ENCODE data around the gene CASKIN1.

Gene CASKIN1

DNA sequence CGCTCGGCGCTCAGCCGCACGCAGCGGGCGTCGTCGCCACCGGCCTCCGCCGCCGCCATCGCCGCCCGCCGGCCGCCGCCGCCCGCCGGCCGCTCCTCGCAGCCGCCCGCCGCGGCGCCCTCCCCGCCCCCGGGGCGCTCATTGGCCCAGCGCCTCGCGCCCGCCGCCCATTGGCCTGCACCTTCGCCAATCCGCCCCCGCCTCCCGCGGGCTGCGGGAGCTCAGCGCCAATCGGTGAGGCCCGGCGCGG, 18.2 kb upstream of the CASKIN1 start, which contains the start of gene PGP:
Gene PGP, minus strand, starts transcription at position 122 of the 250 bp plus-strand sequence. Its CDS starts 63 bp downstream, at position 59.
- Histone ChIP-seq H3K4me3 (ENCODE audit: insufficient read depth, low read length, poor library complexity, severe bottlenecking) (peak within 1 kb of the TSS; percentile 99), H2AFZ (ENCODE audit: low read depth, low read length, severe bottlenecking) (peak within 1 kb of the TSS; percentile 83), H3K79me2 (ENCODE audit: insufficient read depth, low read length) (peaks cover 18% of the 10 kb centered on the region), H3K27ac (ENCODE audit: low read depth, low read length) (peak within 1 kb of the TSS; percentile 80), H3F3A (ENCODE audit: insufficient read depth) (peaks cover 16% of the 10 kb centered on the region; the same call in 1 of the 2 replicates), H3K4me2 (ENCODE audit: low read depth, low read length, poor library complexity, severe bottlenecking) (peak within 1 kb of the TSS; percentile 77), H3K36me3 (ENCODE audit: low read length) (no peaks in the 10 kb centered on the region), H3K27me3 (ENCODE audit: low read length) (no peaks in the 10 kb centered on the region), H3K9me2 (replicated peaks; ENCODE audit: insufficient read depth, low read length) (no peaks in the 10 kb centered on the region), H3K9ac (ENCODE audit: low read length) (peak within 1 kb of the TSS; percentile 98), H4K20me1 (ENCODE audit: low read depth, low read length) (no peaks in the 10 kb centered on the region), H3K9me3 (ENCODE audit: insufficient read depth, low read length) (no peaks in the 10 kb centered on the region)
- TF ChIP-seq, protein P1, sequence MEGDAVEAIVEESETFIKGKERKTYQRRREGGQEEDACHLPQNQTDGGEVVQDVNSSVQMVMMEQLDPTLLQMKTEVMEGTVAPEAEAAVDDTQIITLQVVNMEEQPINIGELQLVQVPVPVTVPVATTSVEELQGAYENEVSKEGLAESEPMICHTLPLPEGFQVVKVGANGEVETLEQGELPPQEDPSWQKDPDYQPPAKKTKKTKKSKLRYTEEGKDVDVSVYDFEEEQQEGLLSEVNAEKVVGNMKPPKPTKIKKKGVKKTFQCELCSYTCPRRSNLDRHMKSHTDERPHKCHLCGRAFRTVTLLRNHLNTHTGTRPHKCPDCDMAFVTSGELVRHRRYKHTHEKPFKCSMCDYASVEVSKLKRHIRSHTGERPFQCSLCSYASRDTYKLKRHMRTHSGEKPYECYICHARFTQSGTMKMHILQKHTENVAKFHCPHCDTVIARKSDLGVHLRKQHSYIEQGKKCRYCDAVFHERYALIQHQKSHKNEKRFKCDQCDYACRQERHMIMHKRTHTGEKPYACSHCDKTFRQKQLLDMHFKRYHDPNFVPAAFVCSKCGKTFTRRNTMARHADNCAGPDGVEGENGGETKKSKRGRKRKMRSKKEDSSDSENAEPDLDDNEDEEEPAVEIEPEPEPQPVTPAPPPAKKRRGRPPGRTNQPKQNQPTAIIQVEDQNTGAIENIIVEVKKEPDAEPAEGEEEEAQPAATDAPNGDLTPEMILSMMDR (IDR thresholded peaks at IDR 0.05; ENCODE audit: insufficient read depth, low read length, poor library complexity, severe bottlenecking) = no peak
- no peak for TF ChIP-seq EZH2phosphoT487 (conservative IDR thresholded peaks at IDR 0.05; ENCODE audit: low read length)

DNA sequence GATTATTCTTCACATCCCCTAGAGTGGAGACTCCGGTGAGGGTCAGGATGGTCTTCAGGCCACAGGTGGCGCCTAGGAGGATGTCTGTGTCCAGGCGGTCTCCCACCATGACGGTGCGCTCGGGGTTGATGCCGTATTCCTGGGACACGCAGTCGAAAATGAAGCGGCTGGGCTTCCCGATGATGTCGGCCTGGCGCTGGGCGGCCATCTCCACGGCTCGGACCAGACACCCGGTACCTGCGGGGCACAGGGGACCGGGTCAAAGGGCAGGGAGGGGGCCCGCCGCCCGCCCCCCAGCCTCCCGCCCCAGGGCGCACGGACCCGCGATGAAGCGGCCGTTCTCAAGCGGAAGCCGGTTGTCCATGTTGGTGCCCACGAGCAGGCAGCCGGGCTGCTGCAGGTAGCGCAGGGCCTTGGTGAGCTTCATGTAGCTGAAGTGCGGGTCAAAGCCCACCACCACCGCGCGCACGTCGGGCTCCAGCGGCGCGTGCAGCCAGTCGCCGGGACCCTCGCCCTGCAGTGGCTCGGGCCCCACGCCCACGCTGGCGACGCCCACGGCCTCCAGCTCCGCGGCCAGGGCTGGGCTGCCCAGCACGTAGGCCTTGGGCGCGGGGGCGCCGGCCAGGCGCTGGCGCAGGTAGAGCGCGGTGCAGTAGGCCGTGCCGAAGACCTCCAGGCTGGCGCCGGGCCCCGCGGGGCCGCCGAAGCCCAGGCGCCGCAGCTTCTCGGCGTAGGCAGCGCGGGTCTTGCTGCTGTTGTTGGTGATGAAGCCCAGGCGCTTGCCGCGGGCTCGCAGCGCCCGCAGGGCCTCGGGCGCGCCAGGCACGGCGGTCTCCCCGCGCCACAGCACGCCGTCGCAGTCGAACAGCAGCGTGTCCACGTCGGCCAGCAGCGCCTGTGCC, 17.7 kb upstream of the CASKIN1 start:
- H3F3A ChIP-seq (ENCODE audit: insufficient read depth) = peaks cover 16% of the 10 kb centered on the region; the same call in 1 of the 2 replicates
- H3K4me2 ChIP-seq (ENCODE audit: low read depth, low read length, poor library complexity, severe bottlenecking) = peak overlapping the region; percentile 66
- no peaks in the 10 kb centered on the region for H3K36me3 ChIP-seq (ENCODE audit: low read length)
- H3K27ac ChIP-seq (ENCODE audit: low read depth, low read length) = peak overlapping the region; percentile 55
- H3K4me3 ChIP-seq (ENCODE audit: insufficient read depth, low read length, poor library complexity, severe bottlenecking) = peak overlapping the region; percentile 92
- no peaks in the 10 kb centered on the region for H4K20me1 ChIP-seq (ENCODE audit: low read depth, low read length)
- H3K9me2 ChIP-seq (replicated peaks; ENCODE audit: insufficient read depth, low read length) = no peaks in the 10 kb centered on the region
- H3K79me2 ChIP-seq (ENCODE audit: insufficient read depth, low read length) = peaks cover 18% of the 10 kb centered on the region
- H2AFZ ChIP-seq (ENCODE audit: low read depth, low read length, severe bottlenecking) = no peak overlapping the region
- H3K9me3 ChIP-seq (ENCODE audit: insufficient read depth, low read length) = no peaks in the 10 kb centered on the region
- TF ChIP-seq EZH2phosphoT487 (conservative IDR thresholded peaks at IDR 0.05; ENCODE audit: low read length) = no peak
- TF ChIP-seq, protein P1 (IDR thresholded peaks at IDR 0.05; ENCODE audit: insufficient read depth, low read length, poor library complexity, severe bottlenecking) = no peak
- peak overlapping the region; percentile 98 for H3K9ac ChIP-seq (ENCODE audit: low read length)
- H3K27me3 ChIP-seq (ENCODE audit: low read length) = no peaks in the 10 kb centered on the region

DNA sequence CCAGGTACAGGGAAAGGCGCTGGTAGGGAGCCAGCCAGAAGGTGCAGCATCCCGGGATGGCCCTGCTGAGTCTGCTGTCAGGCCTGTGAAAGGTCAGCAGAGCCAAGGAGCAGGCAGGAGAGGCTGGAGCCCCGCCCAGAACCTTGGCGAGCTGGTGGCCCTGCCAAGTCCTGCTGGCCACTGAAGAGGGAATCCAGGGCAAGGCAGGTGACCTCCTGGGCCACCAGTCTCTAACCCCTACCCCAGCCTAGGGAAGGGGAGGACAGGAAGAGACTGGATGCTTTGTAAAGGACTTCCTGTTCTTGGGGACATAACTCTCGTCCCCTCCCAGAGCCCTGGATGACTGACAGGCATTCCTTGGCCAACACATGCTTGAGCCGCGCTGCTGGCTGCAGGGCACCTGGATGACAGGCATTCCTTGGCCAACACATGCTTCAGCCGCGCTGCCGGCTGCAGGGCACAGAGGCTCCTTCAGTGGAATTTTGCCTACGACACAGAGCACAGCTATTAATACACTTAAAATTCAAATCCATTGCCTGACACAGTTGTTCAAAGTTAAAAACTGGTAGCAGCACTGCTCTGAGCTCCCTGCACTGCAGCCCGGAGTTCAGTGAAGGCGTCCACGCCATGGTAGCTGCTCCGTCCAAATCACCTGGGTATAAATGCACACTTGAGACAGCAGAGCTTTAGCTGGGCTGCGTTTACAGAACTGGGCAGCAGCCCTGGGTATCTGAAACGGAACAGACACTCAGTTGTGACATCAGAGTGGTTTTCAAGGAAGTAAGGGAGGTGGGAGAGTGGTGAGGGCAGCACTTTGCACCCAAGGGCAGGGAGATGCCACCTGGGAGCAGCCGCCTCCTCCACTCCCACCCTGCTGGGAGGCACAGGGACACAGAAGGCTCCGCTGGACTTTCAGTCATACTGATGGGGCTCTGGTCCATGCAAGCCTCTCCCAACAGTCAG, 16.2 kb upstream of the CASKIN1 start:
- Histone ChIP-seq H4K20me1 (ENCODE audit: low read depth, low read length) (no peaks in the 10 kb centered on the region), H3K36me3 (ENCODE audit: low read length) (no peaks in the 10 kb centered on the region), H3F3A (ENCODE audit: insufficient read depth) (peaks cover 16% of the 10 kb centered on the region; the same call in 1 of the 2 replicates), H3K9ac (ENCODE audit: low read length) (peak overlapping the region; percentile 98), H3K27me3 (ENCODE audit: low read length) (no peaks in the 10 kb centered on the region), H3K79me2 (ENCODE audit: insufficient read depth, low read length) (peaks cover 18% of the 10 kb centered on the region), H3K4me3 (ENCODE audit: insufficient read depth, low read length, poor library complexity, severe bottlenecking) (peak overlapping the region; percentile 92), H2AFZ (ENCODE audit: low read depth, low read length, severe bottlenecking) (no peak overlapping the region), H3K27ac (ENCODE audit: low read depth, low read length) (0 out of 2 replicates have a peak overlapping the region, but pooled peaks have one; percentile 9), H3K9me2 (replicated peaks; ENCODE audit: insufficient read depth, low read length) (no peaks in the 10 kb centered on the region), H3K4me2 (ENCODE audit: low read depth, low read length, poor library complexity, severe bottlenecking) (peak overlapping the region; percentile 66), H3K9me3 (ENCODE audit: insufficient read depth, low read length) (no peaks in the 10 kb centered on the region)
- no peak for TF ChIP-seq EZH2phosphoT487 (conservative IDR thresholded peaks at IDR 0.05; ENCODE audit: low read length)
- TF ChIP-seq, protein P1 (IDR thresholded peaks at IDR 0.05; ENCODE audit: insufficient read depth, low read length, poor library complexity, severe bottlenecking) = no peak
